Measurements from ENCODE around the gene ZNF469.

The ZNF469 gene

GRCh38 chr16:88382491-88383400 lies at the start of gene ZNF469:
TSS of gene ZNF469 (plus strand) at chr16:88382959. CDS start at chr16:88427471, 44,512 bp downstream.
- H3K27me3 Mint-ChIP-seq (ENCODE audit: low read depth, poor library complexity): peaks cover 42% of the 10 kb centered on the region
- H3K27ac Mint-ChIP-seq: no peak within 1 kb of the TSS
- no peaks in the 10 kb centered on the region for H3K9me3 Mint-ChIP-seq
- DNase-seq: peak; percentile 68
- TF ChIP-seq CTCF (IDR thresholded peaks at IDR 0.05): no peak
- no peaks in the 10 kb centered on the region for H3K4me1 Mint-ChIP-seq
- peak within 1 kb of the TSS; percentile 81 for H3K4me3 Mint-ChIP-seq
- no peaks in the 10 kb centered on the region for H3K36me3 Mint-ChIP-seq (ENCODE audit: low read depth)

- no peak for DNase-seq
- peaks cover 25% of the 10 kb centered on the region for H3K9me3 Mint-ChIP-seq
- H3K4me3 Mint-ChIP-seq: no peak overlapping the region
- H3K36me3 Mint-ChIP-seq (ENCODE audit: low read depth): no peaks in the 10 kb centered on the region
- no peak for TF ChIP-seq CTCF (IDR thresholded peaks at IDR 0.05)
- peaks cover 5% of the 10 kb centered on the region for H3K4me1 Mint-ChIP-seq
- H3K27me3 Mint-ChIP-seq (ENCODE audit: low read depth, poor library complexity): peaks cover 2% of the 10 kb centered on the region
- H3K27ac Mint-ChIP-seq: peak overlapping the region; percentile 2
Observed at GRCh38 chr16:88333848-88334777, 48.6 kb upstream of the ZNF469 start.

- Mint-ChIP-seq H3K9me3 (peaks cover 25% of the 10 kb centered on the region), H3K36me3 (ENCODE audit: low read depth) (no peaks in the 10 kb centered on the region), H3K27ac (no peak overlapping the region)
Observed at GRCh38 chr16:88334778-88335720, 47.7 kb upstream of the ZNF469 start.

GRCh38 chr16:88337021-88337420 lies 45.7 kb upstream of the ZNF469 start:
- H3K4me3 Mint-ChIP-seq: no peak overlapping the region
- H3K36me3 Mint-ChIP-seq (ENCODE audit: low read depth): no peaks in the 10 kb centered on the region
- peaks cover 25% of the 10 kb centered on the region for H3K9me3 Mint-ChIP-seq
- TF ChIP-seq CTCF (IDR thresholded peaks at IDR 0.05): no peak
- no peak for DNase-seq
- H3K27me3 Mint-ChIP-seq (ENCODE audit: low read depth, poor library complexity): peaks cover 10% of the 10 kb centered on the region
- H3K27ac Mint-ChIP-seq: no peak overlapping the region
- H3K4me1 Mint-ChIP-seq: peaks cover 5% of the 10 kb centered on the region

More at GRCh38 chr16:88334778-88335720, 47.7 kb upstream of the ZNF469 start:
- Mint-ChIP-seq H3K4me3 (no peak overlapping the region), H3K27me3 (ENCODE audit: low read depth, poor library complexity) (peaks cover 5% of the 10 kb centered on the region), H3K4me1 (peaks cover 5% of the 10 kb centered on the region)
- no peak for TF ChIP-seq CTCF (IDR thresholded peaks at IDR 0.05)
- DNase-seq: no peak

- no peaks in the 10 kb centered on the region for H3K36me3 Mint-ChIP-seq (ENCODE audit: low read depth)
- no peak for DNase-seq
- H3K27ac Mint-ChIP-seq: no peak overlapping the region
- peaks cover 5% of the 10 kb centered on the region for H3K4me1 Mint-ChIP-seq
- peaks cover 25% of the 10 kb centered on the region for H3K9me3 Mint-ChIP-seq
- H3K4me3 Mint-ChIP-seq: no peak overlapping the region
- no peak for TF ChIP-seq CTCF (IDR thresholded peaks at IDR 0.05)
- H3K27me3 Mint-ChIP-seq (ENCODE audit: low read depth, poor library complexity): peaks cover 10% of the 10 kb centered on the region
Observed at GRCh38 chr16:88337538-88337937, 45.2 kb upstream of the ZNF469 start.
